OCI-LY1 (cell line): Measurements from ENCODE around the gene GALNT18.

Source experiments
- H2AFZ ChIP-seq: fragments of 200-600 bp; sonication (generic), shearing (Covaris generic); 2 replicates; pipeline ENCODE4 v1.6.0; 2014; ENCODE audit warnings: antibody characterized with exemption, mild to moderate bottlenecking, low read length
- H3F3A ChIP-seq: fragments of 200-600 bp; sonication (generic), shearing (Covaris generic); 2 replicates; pipeline ENCODE4 v1.6.0; 2014; ENCODE audit warnings: mild to moderate bottlenecking, antibody characterized with exemption, low read length, moderate library complexity; ENCODE audit not compliant: insufficient read depth
- H3K27ac ChIP-seq: fragments of 200-600 bp; sonication (generic); 2 replicates; pipeline ENCODE4 v1.5.1; 2014; ENCODE audit warnings: low read length, mixed run types, mild to moderate bottlenecking, low read depth; ENCODE audit not compliant: poor library complexity, severe bottlenecking
- H3K27me3 ChIP-seq: fragments of 200-600 bp; sonication (generic); 2 replicates; pipeline ENCODE4 v1.6.0; 2014; ENCODE audit warnings: antibody characterized with exemption, mild to moderate bottlenecking, low read length, moderate library complexity; ENCODE audit not compliant: insufficient read depth
- H3K36me3 ChIP-seq: fragments of 200-600 bp; sonication (generic); 2 replicates; pipeline ENCODE4 v1.6.1; 2014; ENCODE audit warnings: mild to moderate bottlenecking, antibody characterized with exemption, low read length, moderate library complexity, mixed read lengths; ENCODE audit not compliant: insufficient read depth
- H3K4me1 ChIP-seq: fragments of 200-600 bp; sonication (generic); 2 replicates; pipeline ENCODE4 v1.5.1; 2014; ENCODE audit warnings: mild to moderate bottlenecking, low read length, moderate library complexity; ENCODE audit not compliant: insufficient read depth, severe bottlenecking
- H3K4me2 ChIP-seq: fragments of 200-600 bp; sonication (generic), shearing (Covaris generic); 2 replicates; pipeline ENCODE4 v1.6.1; 2014; ENCODE audit warnings: low read length
- H3K4me3 ChIP-seq: fragments of 200-600 bp; sonication (generic); 2 replicates; pipeline ENCODE4 v1.5.1; 2014; ENCODE audit warnings: low read length, low read depth, mild to moderate bottlenecking, mixed read lengths; ENCODE audit not compliant: poor library complexity, severe bottlenecking
- H3K79me2 ChIP-seq: fragments of 200-600 bp; shearing (Covaris generic); 2 replicates; pipeline ENCODE4 v1.6.1; 2016; ENCODE audit warnings: mixed run types, low read length, mixed read lengths; ENCODE audit not compliant: insufficient read depth
- H3K9ac ChIP-seq: fragments of 200-600 bp; sonication (generic), shearing (Covaris generic); 2 replicates; pipeline ENCODE4 v1.6.1; 2014; ENCODE audit warnings: mild to moderate bottlenecking, low read length, mixed read lengths
- H3K9me2 ChIP-seq: fragments of 200-600 bp; sonication (generic), shearing (Covaris generic); 2 replicates; pipeline ENCODE4 v1.6.1; 2014; ENCODE audit warnings: low read depth, mild to moderate bottlenecking, low read length, mixed read lengths
- H3K9me3 ChIP-seq: fragments of 200-600 bp; shearing (Covaris generic); 2 replicates; pipeline ENCODE4 v1.6.1; 2014; ENCODE audit warnings: low read length, mixed read lengths
- H4K20me1 ChIP-seq: fragments of 200-600 bp; sonication (generic), shearing (Covaris generic); 2 replicates; pipeline ENCODE4 v1.6.0; 2016; ENCODE audit warnings: mild to moderate bottlenecking, low read length; ENCODE audit not compliant: insufficient read depth
- CTCF ChIP-seq: fragments of 200-600 bp; sonication (generic), shearing (Covaris generic); IDR thresholded peaks from 2 replicates; pipeline ENCODE4 v1.5.1; 2017; ENCODE audit warnings: mild to moderate bottlenecking, antibody characterized with exemption, low read length, moderate library complexity, mixed read lengths
- EZH2 ChIP-seq: fragments of 200-600 bp; sonication (generic), shearing (Covaris generic); IDR thresholded peaks from 2 replicates; pipeline ENCODE4 v1.8.0; 2017; ENCODE audit warnings: borderline replicate concordance, mixed run types, mild to moderate bottlenecking, antibody characterized with exemption, low read length, moderate library complexity, mixed read lengths

The GALNT18 gene

GRCh38 chr11:11580012-11580411 is 41.8 kb downstream of the GALNT18 start:
- Histone ChIP-seq H3K4me1 (no peaks in the 10 kb centered on the region), H3K79me2 (no peaks in the 10 kb centered on the region), H3K36me3 (no peaks in the 10 kb centered on the region), H3K9me2 (no peaks in the 10 kb centered on the region), H3K4me3 (no peak overlapping the region), H3F3A (no peaks in the 10 kb centered on the region), H3K27me3 (no peaks in the 10 kb centered on the region), H3K9me3 (no peaks in the 10 kb centered on the region), H2AFZ (no peak overlapping the region), H3K27ac (no peak overlapping the region), H4K20me1 (no peaks in the 10 kb centered on the region), H3K4me2 (no peak overlapping the region), H3K9ac (no peak overlapping the region)
- TF ChIP-seq EZH2 (no peak), CTCF (no peak)

GRCh38 chr11:11579012-11579988 is 42.5 kb downstream of the GALNT18 start:
- H3K79me2 ChIP-seq = no peaks in the 10 kb centered on the region
- H3K4me3 ChIP-seq = no peak overlapping the region
- no peak overlapping the region for H3K4me2 ChIP-seq
- no peak overlapping the region for H3K27ac ChIP-seq
- no peaks in the 10 kb centered on the region for H3K9me2 ChIP-seq
- H3K36me3 ChIP-seq = no peaks in the 10 kb centered on the region
- no peak for TF ChIP-seq CTCF
- no peak for TF ChIP-seq EZH2
- no peak overlapping the region for H3K9ac ChIP-seq
- no peaks in the 10 kb centered on the region for H3K4me1 ChIP-seq
- H3F3A ChIP-seq = no peaks in the 10 kb centered on the region
- no peaks in the 10 kb centered on the region for H3K27me3 ChIP-seq
- H3K9me3 ChIP-seq = no peaks in the 10 kb centered on the region
- no peak overlapping the region for H2AFZ ChIP-seq
- no peaks in the 10 kb centered on the region for H4K20me1 ChIP-seq

- H3K9me2 ChIP-seq = no peaks in the 10 kb centered on the region
- H2AFZ ChIP-seq = no peak overlapping the region
- no peak overlapping the region for H3K9ac ChIP-seq
- H3K4me2 ChIP-seq = no peak overlapping the region
- no peaks in the 10 kb centered on the region for H3K79me2 ChIP-seq
- TF ChIP-seq CTCF = no peak
- no peaks in the 10 kb centered on the region for H3K4me1 ChIP-seq
- H4K20me1 ChIP-seq = no peaks in the 10 kb centered on the region
- no peaks in the 10 kb centered on the region for H3K9me3 ChIP-seq
- H3K27ac ChIP-seq = no peak overlapping the region
- no peak overlapping the region for H3K4me3 ChIP-seq
- no peaks in the 10 kb centered on the region for H3K36me3 ChIP-seq
- H3F3A ChIP-seq = no peaks in the 10 kb centered on the region
- H3K27me3 ChIP-seq = no peaks in the 10 kb centered on the region
Observed at GRCh38 chr11:11577932-11578911, 43.6 kb downstream of the GALNT18 start.
